Erythroblast (primary cell): Measurements from ENCODE around the gene GPR33.

Source experiments
- GATA1 ChIP-seq: IDR thresholded peaks from 2 replicates; pipeline ENCODE4 v1.6.1; 2011; ENCODE audit warnings: low read depth, mild to moderate bottlenecking, control low read depth, low read length, moderate library complexity
- POLR2A ChIP-seq: IDR thresholded peaks from 2 replicates; pipeline ENCODE4 v1.6.1; 2011; ENCODE audit warnings: mild to moderate bottlenecking, low read length

DNA sequence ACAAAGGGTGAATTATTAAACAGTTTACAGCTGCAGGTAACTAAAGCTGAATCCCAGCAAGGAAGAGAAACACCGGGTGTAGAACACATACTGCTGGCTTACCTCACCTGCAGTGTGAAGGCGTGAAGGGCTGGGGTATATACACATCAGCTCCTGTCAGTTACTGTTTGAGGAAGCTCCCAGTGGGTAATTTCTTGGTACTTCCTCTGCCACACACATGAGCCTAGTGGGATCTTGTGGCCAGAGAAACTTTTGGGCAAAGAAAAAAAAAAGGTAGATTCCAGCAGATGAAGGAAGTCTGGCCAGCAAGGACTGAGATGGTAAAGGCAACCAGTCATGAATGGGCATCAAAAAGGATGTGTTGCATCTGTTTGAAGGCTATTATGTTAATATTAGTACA is 14.0 kb upstream of the GPR33 start:
- no peak for TF ChIP-seq POLR2A
- TF ChIP-seq GATA1 = no peak
